Measurements from ENCODE around the gene GALNT2.

GALNT2 gene

GRCh38 chr1:230207598-230207997, 140.6 kb downstream of the GALNT2 start:
- TF ChIP-seq CTCF (IDR thresholded peaks at IDR 0.05) (no peak), ZFX (IDR thresholded peaks at IDR 0.05; ENCODE audit: borderline replicate concordance) (no peak)
- 0 out of 2 replicates have a peak overlapping the region, but pooled peaks have one; percentile 32 for H3K27ac ChIP-seq

DNA sequence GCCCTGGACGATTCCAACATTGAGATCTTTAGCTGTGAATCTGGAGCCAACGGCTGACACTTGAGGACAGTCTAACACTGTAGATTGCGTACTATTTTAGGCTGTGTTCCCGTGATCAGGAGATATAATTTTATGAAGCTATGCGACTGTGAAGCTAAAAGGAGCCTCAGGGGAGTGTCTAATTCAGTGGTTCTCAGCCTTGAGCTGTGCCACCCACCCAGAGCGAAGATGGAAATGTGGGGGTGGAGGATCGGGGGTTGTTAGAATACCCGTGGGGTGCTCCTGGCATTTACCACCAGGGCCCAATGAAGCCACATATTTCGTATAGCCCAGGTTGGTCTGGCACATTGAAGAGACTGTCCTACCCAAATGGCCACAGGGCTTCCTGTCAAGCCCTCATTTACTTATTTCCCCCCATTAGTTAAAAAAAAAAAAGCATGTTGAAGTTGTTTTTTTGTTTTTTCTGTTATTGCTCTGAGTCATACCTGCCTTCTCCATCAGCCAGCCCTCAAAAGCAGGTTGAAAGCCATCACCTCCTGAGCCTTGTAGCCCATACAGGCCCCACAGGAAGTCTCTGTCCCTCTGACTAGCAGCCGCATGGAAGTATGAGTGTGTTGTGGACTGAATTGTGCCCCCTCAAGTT, 141.7 kb downstream of the GALNT2 start:
- H3K27ac ChIP-seq: no peak overlapping the region
- TF ChIP-seq CTCF (IDR thresholded peaks at IDR 0.05): no peak
- no peak for TF ChIP-seq ZFX (IDR thresholded peaks at IDR 0.05; ENCODE audit: borderline replicate concordance)

GRCh38 chr1:230210326-230210980, 143.4 kb downstream of the GALNT2 start:
- TF ChIP-seq CTCF (IDR thresholded peaks at IDR 0.05): no peak
- TF ChIP-seq ZFX (IDR thresholded peaks at IDR 0.05; ENCODE audit: borderline replicate concordance): no peak
- no peak overlapping the region for H3K27ac ChIP-seq

DNA sequence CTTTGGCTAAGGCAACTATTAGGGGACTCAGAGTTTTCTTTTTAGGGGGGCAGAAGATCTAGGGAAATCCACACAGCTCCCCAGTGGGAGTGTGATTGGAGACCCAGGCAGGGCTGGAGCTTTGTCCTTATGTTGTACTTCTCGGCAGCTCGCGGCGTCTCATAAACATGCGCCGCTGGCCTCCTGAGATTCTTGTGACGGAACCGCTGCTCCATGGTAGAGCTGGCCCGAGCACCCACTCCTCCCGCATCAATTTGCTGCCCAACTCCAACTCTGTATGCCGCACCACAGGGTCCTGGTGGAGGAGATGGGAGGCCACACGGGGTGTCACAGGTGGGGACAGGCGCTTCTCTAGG, 143.9 kb downstream of the GALNT2 start:
- H3K27ac ChIP-seq: no peak overlapping the region
- no peak for TF ChIP-seq ZFX (IDR thresholded peaks at IDR 0.05; ENCODE audit: borderline replicate concordance)
- no peak for TF ChIP-seq CTCF (IDR thresholded peaks at IDR 0.05)

DNA sequence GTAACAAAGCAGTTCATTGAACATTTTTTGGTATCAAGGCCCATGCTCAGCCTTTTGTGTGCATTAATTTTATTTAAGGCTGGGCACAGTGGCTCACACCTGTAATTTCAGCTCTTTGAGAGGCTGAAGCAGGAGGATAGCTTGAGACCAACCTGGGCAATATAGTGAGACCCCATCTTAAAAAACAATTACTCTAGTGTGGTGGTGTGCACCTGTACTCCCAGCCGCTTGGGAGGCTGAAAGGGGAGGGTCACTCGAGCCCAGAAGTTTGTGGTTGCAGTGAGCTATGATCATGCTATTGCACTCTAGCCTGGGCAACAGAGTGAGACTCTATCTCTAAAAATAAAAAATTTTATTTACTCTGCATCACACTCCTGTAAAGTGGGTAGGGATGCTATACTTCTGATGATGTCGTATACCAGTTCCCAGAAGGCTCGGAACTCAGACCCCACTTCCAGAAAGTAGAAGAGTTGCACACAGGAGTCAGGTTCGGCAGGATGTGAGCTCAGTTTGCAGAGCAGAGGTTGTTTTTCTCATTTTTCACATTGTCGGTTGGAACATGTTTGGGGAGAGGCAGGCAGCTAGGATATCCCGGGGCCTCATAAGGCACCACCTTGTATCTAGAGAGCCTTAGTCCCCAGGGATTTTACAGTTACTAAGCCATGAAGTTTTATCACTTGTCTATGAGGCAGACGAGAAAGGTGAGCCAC, 144.6 kb downstream of the GALNT2 start:
- TF ChIP-seq ZFX (IDR thresholded peaks at IDR 0.05; ENCODE audit: borderline replicate concordance): no peak
- TF ChIP-seq CTCF (IDR thresholded peaks at IDR 0.05): no peak
- no peak overlapping the region for H3K27ac ChIP-seq

- TF ChIP-seq CTCF (IDR thresholded peaks at IDR 0.05): no peak
- no peak for TF ChIP-seq ZFX (IDR thresholded peaks at IDR 0.05; ENCODE audit: borderline replicate concordance)
- no peak overlapping the region for H3K27ac ChIP-seq
These were observed 145.4 kb downstream of the GALNT2 start for GRCh38 chr1:230212405-230212936.

- TF ChIP-seq ZFX (IDR thresholded peaks at IDR 0.05; ENCODE audit: borderline replicate concordance) (no peak), CTCF (IDR thresholded peaks at IDR 0.05) (peak; percentile 25; the same call in 1 of the 2 replicates)
- no peak overlapping the region for H3K27ac ChIP-seq
These were observed 148.0 kb downstream of the GALNT2 start for GRCh38 chr1:230215031-230215430.
